ENCODE data around the gene CYP4F2.
"Not testable (repeated sequence)": the region's sequence is repeated elsewhere in the genome, so short reads cannot be mapped to it uniquely, and the experiment has no call there.

The CYP4F2 gene

DNA sequence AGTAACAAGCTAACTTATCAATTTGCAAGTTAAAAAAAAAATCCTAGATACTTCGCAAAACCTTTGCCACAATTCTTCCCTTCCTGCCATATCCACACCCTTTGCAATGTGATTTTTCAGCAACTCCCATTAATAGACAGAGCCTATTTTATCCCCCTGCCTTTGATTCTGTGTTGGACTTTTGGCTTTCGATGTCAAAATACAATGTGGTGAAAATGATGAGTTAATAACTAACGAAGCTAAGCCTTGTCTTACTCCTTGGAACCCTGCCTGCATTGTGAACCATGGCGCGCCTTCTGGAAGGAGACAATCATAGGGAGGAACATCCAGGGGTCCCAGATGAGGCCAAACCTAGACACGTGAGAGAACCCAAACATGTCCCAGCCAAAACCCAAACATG lies 6.4 kb downstream of the CYP4F2 start:
- Histone ChIP-seq H3K27me3 (ENCODE audit: control insufficient read depth in 2 of 2, insufficient read depth in 2 of 2, low read length in 2 of 2) (no peaks in the 10 kb centered on the region), H3K27ac (ENCODE audit: low read depth in 2 of 2, low read length in 2 of 2) (no peak overlapping the region), H3K9me3 (ENCODE audit: control insufficient read depth in 2 of 2, low read length in 2 of 2) (no peaks in the 10 kb centered on the region), H3K4me3 (ENCODE audit: low read length in 2 of 2) (no peak overlapping the region), H3K9ac (ENCODE audit: low read depth in 1 of 2, low read length in 2 of 2) (no peak overlapping the region), H3K4me1 (ENCODE audit: control insufficient read depth in 2 of 2, insufficient read depth in 2 of 2, low read length in 2 of 2) (peaks cover 14% of the 10 kb centered on the region in 2 donors), H3K36me3 (ENCODE audit: control insufficient read depth in 2 of 2, insufficient read depth in 2 of 2, low read length in 2 of 2) (no peaks in the 10 kb centered on the region)

DNA sequence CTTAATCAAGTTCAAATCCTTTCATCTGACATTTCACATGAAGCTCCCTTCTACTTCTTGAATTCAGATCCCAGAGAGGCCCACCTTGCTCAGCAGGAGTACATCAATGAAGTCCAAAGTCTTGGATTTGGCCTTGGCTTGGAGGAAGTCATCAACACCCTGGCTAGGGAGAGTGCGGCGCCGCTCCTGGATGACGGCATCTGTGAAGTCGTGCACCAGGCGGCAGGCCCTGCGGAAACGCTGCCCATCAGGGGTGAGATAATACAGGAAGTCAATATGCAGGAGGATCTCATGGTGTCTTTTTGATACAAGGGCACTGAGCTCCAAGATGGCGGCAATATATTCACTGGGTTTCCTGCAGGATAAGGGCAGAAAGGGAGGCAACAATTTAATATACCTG lies 8.5 kb downstream of the CYP4F2 start:
- not testable (repeated sequence) for H3K9me3 ChIP-seq (ENCODE audit: control insufficient read depth in 2 of 2, low read length in 2 of 2); H3K9ac ChIP-seq (ENCODE audit: low read depth in 1 of 2, low read length in 2 of 2); H3K27ac ChIP-seq (ENCODE audit: low read depth in 2 of 2, low read length in 2 of 2); H3K27me3 ChIP-seq (ENCODE audit: control insufficient read depth in 2 of 2, insufficient read depth in 2 of 2, low read length in 2 of 2); H3K4me3 ChIP-seq (ENCODE audit: low read length in 2 of 2); H3K36me3 ChIP-seq (ENCODE audit: control insufficient read depth in 2 of 2, insufficient read depth in 2 of 2, low read length in 2 of 2)
- H3K4me1 ChIP-seq (ENCODE audit: control insufficient read depth in 2 of 2, insufficient read depth in 2 of 2, low read length in 2 of 2) = peaks cover 14% of the 10 kb centered on the region in 2 donors

DNA sequence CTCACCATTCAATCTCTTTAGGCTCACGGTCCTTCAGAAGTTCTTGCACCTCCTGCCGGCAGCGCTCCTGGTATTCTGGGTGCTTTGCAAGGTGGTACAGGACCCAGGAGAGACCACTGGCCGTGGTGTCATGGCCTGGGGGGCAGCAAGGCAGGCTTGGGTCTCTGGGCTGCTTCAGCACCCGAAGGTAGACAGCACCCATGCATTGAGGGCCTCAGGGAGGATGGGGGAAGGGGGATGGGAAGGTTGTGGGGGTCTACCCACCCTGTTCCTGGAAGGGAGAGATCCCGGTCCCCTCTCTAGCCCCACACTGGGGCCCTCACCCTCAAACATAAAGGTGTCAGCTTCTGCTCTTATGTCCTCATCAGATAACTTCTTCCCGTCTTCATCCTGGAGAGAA lies 12.0 kb downstream of the CYP4F2 start:
- Histone ChIP-seq H3K36me3 (ENCODE audit: control insufficient read depth in 2 of 2, insufficient read depth in 2 of 2, low read length in 2 of 2) (no peaks in the 10 kb centered on the region), H3K4me1 (ENCODE audit: control insufficient read depth in 2 of 2, insufficient read depth in 2 of 2, low read length in 2 of 2) (no peaks in the 10 kb centered on the region), H3K27ac (ENCODE audit: low read depth in 2 of 2, low read length in 2 of 2) (no peak overlapping the region)

DNA sequence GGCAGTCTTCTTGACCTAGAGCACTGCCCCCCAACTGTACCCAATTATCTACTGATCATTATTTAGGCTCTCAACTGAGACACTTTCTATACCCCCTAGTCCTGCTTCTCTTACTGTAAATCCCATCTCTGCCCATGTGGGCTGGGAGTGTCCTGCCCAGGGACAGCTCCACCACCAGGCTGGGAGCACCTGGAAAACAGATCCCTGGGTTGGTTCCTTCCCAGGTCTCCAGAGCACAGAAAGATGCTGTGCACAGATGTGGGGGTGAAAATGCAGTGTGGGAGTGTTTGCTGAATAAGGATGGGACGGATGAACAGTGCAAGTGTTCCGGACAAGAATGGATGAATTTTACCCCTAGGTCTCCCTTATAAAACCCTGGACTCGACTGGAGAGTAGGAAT lies 12.7 kb downstream of the CYP4F2 start:
- no peaks in the 10 kb centered on the region for H3K9me3 ChIP-seq (ENCODE audit: control insufficient read depth in 2 of 2, low read length in 2 of 2)
- H3K4me3 ChIP-seq (ENCODE audit: low read length in 2 of 2) = no peak overlapping the region
- H3K4me1 ChIP-seq (ENCODE audit: control insufficient read depth in 2 of 2, insufficient read depth in 2 of 2, low read length in 2 of 2) = no peaks in the 10 kb centered on the region
- H3K27ac ChIP-seq (ENCODE audit: low read depth in 2 of 2, low read length in 2 of 2) = no peak overlapping the region
- H3K27me3 ChIP-seq (ENCODE audit: control insufficient read depth in 2 of 2, insufficient read depth in 2 of 2, low read length in 2 of 2) = no peaks in the 10 kb centered on the region
- no peaks in the 10 kb centered on the region for H3K36me3 ChIP-seq (ENCODE audit: control insufficient read depth in 2 of 2, insufficient read depth in 2 of 2, low read length in 2 of 2)
- no peak overlapping the region for H3K9ac ChIP-seq (ENCODE audit: low read depth in 1 of 2, low read length in 2 of 2)

More for the DNA sequence above, 12.0 kb downstream of the CYP4F2 start:
- Histone ChIP-seq H3K9me3 (ENCODE audit: control insufficient read depth in 2 of 2, low read length in 2 of 2) (no peaks in the 10 kb centered on the region), H3K4me3 (ENCODE audit: low read length in 2 of 2) (no peak overlapping the region), H3K9ac (ENCODE audit: low read depth in 1 of 2, low read length in 2 of 2) (no peak overlapping the region), H3K27me3 (ENCODE audit: control insufficient read depth in 2 of 2, insufficient read depth in 2 of 2, low read length in 2 of 2) (no peaks in the 10 kb centered on the region)

DNA sequence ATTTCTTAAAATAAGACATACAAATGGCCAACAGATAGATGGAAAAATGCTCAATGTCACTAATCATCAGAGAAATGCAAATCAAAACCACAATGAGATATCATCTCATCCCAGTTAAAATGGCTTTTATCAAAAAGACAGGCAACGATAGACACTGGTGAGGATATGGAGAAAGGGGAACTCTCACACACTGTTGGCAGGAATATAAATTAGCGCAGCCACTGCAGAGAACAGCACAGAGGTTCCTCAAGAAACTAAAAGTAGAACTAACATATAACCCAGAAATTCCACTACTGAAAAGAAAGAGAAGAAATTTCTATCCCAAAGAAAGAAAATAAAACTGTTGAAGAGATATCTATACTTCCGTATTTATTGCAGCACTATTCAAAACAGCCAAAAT lies 14.5 kb downstream of the CYP4F2 start:
- H3K36me3 ChIP-seq (ENCODE audit: control insufficient read depth in 2 of 2, insufficient read depth in 2 of 2, low read length in 2 of 2) = not testable (repeated sequence)

DNA sequence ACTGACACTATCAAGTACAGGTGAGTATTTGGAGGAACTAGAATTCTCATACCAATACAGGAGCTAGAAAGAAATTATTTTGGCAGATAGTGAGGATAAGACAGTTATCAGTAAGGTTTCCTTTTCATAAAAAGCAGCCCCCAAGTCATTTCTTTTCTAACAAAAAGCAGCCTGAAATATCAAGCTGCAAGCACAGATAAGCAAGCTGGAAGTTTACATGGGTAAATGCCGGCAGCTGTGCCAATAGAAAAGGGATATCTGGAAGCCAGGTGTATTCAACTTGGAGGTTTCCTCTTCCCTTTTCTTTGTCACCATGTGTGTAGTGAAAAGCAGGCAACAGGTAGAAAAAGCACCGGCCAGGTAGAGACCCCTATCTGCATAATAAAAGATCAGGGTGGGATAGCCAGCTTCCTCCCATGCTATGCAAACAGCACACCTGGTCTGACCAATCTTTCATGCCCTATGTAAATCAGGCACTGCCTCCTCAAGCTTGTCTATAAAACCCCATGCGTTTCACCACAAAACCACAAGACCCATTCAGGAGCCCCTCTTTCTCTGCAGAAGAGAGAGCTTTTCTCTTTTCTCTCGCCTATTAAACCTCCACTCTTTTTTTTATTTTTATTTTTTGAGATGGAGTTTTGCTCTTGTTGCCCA lies 22.9 kb downstream of the CYP4F2 start:
- H3K27me3 ChIP-seq (ENCODE audit: control insufficient read depth in 2 of 2, insufficient read depth in 2 of 2, low read length in 2 of 2) = peaks cover 0 to 5% of the 10 kb centered on the region in 2 donors

More for the DNA sequence above, 14.5 kb downstream of the CYP4F2 start:
- H3K9ac ChIP-seq (ENCODE audit: low read depth in 1 of 2, low read length in 2 of 2); H3K9me3 ChIP-seq (ENCODE audit: control insufficient read depth in 2 of 2, low read length in 2 of 2); H3K4me1 ChIP-seq (ENCODE audit: control insufficient read depth in 2 of 2, insufficient read depth in 2 of 2, low read length in 2 of 2); H3K4me3 ChIP-seq (ENCODE audit: low read length in 2 of 2); H3K27ac ChIP-seq (ENCODE audit: low read depth in 2 of 2, low read length in 2 of 2); H3K27me3 ChIP-seq (ENCODE audit: control insufficient read depth in 2 of 2, insufficient read depth in 2 of 2, low read length in 2 of 2): not testable (repeated sequence)

DNA sequence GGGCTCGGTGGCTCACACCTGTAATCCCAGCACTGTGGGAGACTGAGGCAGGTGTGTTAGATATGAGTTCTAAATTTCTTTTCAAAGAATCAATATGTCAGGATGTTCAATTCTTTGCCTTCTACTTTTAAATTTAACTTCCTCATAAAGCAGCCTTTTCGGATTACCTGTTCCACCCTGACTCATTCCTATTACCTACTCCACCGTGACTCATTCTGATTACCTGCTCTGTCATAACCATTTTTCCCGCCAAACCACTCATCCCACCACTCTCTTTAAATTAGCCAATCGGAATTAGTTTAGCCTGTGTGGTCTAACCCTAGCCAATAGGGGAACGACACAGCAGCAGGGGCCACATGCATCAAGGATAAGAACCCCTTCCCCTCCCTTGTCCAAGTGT lies 24.1 kb downstream of the CYP4F2 start:
- H3K9ac ChIP-seq (ENCODE audit: low read depth in 1 of 2, low read length in 2 of 2); H3K27ac ChIP-seq (ENCODE audit: low read depth in 2 of 2, low read length in 2 of 2); H3K27me3 ChIP-seq (ENCODE audit: control insufficient read depth in 2 of 2, insufficient read depth in 2 of 2, low read length in 2 of 2); H3K4me1 ChIP-seq (ENCODE audit: control insufficient read depth in 2 of 2, insufficient read depth in 2 of 2, low read length in 2 of 2); H3K4me3 ChIP-seq (ENCODE audit: low read length in 2 of 2); H3K9me3 ChIP-seq (ENCODE audit: control insufficient read depth in 2 of 2, low read length in 2 of 2); H3K36me3 ChIP-seq (ENCODE audit: control insufficient read depth in 2 of 2, insufficient read depth in 2 of 2, low read length in 2 of 2): not testable (repeated sequence)

More for the DNA sequence above, 22.9 kb downstream of the CYP4F2 start:
- Histone ChIP-seq H3K36me3 (ENCODE audit: control insufficient read depth in 2 of 2, insufficient read depth in 2 of 2, low read length in 2 of 2) (no peaks in the 10 kb centered on the region), H3K4me1 (ENCODE audit: control insufficient read depth in 2 of 2, insufficient read depth in 2 of 2, low read length in 2 of 2) (no peaks in the 10 kb centered on the region), H3K27ac (ENCODE audit: low read depth in 2 of 2, low read length in 2 of 2) (no peak overlapping the region), H3K9ac (ENCODE audit: low read depth in 1 of 2, low read length in 2 of 2) (no peak overlapping the region), H3K9me3 (ENCODE audit: control insufficient read depth in 2 of 2, low read length in 2 of 2) (no peaks in the 10 kb centered on the region), H3K4me3 (ENCODE audit: low read length in 2 of 2) (no peak overlapping the region)

DNA sequence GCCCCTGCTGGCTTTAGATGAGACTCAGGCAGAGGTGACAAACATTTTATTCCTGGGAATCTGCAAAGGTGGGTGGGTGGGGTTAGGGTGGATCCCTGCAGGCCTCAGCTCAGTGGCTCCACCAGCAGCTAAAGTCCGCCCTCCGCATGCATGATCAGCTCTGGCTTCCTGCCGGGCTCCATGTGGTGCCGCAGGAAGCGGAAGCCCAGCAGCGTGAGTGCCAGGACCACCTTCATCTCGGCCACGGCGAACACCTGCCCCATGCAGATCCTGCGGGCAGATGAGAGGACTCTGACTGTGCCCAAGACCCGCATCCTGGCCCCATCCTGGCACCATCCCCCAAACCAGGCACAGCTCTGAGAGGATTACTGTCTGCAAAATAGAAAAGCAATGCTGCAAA lies 26.3 kb downstream of the CYP4F2 start:
- peaks cover 0 to 7% of the 10 kb centered on the region in 2 donors for H3K4me1 ChIP-seq (ENCODE audit: control insufficient read depth in 2 of 2, insufficient read depth in 2 of 2, low read length in 2 of 2)
- peaks cover 0 to 2% of the 10 kb centered on the region in 2 donors for H3K27me3 ChIP-seq (ENCODE audit: control insufficient read depth in 2 of 2, insufficient read depth in 2 of 2, low read length in 2 of 2)
- no peak overlapping the region for H3K9ac ChIP-seq (ENCODE audit: low read depth in 1 of 2, low read length in 2 of 2)
- H3K36me3 ChIP-seq (ENCODE audit: control insufficient read depth in 2 of 2, insufficient read depth in 2 of 2, low read length in 2 of 2) = no peaks in the 10 kb centered on the region
- H3K9me3 ChIP-seq (ENCODE audit: control insufficient read depth in 2 of 2, low read length in 2 of 2) = no peaks in the 10 kb centered on the region
- no peak overlapping the region for H3K27ac ChIP-seq (ENCODE audit: low read depth in 2 of 2, low read length in 2 of 2)
- no peak overlapping the region for H3K4me3 ChIP-seq (ENCODE audit: low read length in 2 of 2)

DNA sequence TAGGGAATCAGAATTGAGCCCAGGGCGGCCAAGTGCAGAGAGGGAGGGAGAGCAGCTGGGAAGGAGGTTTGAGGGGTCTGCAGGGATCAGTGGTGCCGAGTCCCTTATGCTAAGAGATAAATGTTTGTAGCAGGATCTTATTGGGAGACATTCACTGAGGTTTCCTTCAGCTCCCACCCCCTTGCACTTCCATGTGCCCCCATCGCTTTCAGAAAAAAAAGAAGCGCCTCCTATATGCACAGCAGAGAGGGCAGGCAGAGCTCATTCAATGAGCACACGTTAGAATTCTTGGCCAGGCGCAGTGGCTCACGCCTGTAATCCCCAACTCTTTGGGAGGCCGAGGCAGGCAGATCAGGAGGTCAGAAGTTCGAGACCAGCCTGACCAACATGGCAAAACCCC lies 28.0 kb downstream of the CYP4F2 start:
- no peaks in the 10 kb centered on the region for H3K27me3 ChIP-seq (ENCODE audit: control insufficient read depth in 2 of 2, insufficient read depth in 2 of 2, low read length in 2 of 2)
- no peak overlapping the region for H3K9ac ChIP-seq (ENCODE audit: low read depth in 1 of 2, low read length in 2 of 2)
- H3K4me3 ChIP-seq (ENCODE audit: low read length in 2 of 2) = no peak overlapping the region
- no peak overlapping the region for H3K27ac ChIP-seq (ENCODE audit: low read depth in 2 of 2, low read length in 2 of 2)
- peaks cover 0 to 7% of the 10 kb centered on the region in 2 donors for H3K4me1 ChIP-seq (ENCODE audit: control insufficient read depth in 2 of 2, insufficient read depth in 2 of 2, low read length in 2 of 2)
- H3K9me3 ChIP-seq (ENCODE audit: control insufficient read depth in 2 of 2, low read length in 2 of 2) = no peaks in the 10 kb centered on the region
- H3K36me3 ChIP-seq (ENCODE audit: control insufficient read depth in 2 of 2, insufficient read depth in 2 of 2, low read length in 2 of 2) = no peaks in the 10 kb centered on the region

DNA sequence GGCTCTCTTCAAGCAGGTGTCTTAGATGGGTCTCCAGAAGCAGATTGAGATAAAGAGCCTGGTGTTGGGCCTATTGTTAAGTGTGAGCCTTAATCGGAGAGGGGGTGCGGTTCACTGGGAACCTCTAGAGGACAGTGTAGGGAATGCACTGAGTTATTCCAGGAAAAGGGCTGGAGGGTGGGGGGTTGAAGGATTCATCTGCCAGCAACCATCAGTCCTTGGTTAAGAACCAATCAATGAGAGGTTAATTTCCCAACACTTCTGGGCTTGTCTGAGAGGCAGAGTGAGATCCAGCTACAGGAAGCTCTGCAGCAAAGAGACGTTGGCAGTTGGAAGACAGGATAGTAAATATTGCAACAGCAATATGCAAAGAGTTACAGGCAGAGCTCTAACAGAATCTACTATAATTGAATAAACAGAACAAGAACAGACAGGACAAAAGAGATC lies 28.7 kb downstream of the CYP4F2 start:
- H3K4me3 ChIP-seq (ENCODE audit: low read length in 2 of 2) = no peak overlapping the region
- no peaks in the 10 kb centered on the region for H3K9me3 ChIP-seq (ENCODE audit: control insufficient read depth in 2 of 2, low read length in 2 of 2)
- H3K27ac ChIP-seq (ENCODE audit: low read depth in 2 of 2, low read length in 2 of 2) = no peak overlapping the region
- no peaks in the 10 kb centered on the region for H3K27me3 ChIP-seq (ENCODE audit: control insufficient read depth in 2 of 2, insufficient read depth in 2 of 2, low read length in 2 of 2)
- H3K9ac ChIP-seq (ENCODE audit: low read depth in 1 of 2, low read length in 2 of 2) = no peak overlapping the region
- peaks cover 0 to 7% of the 10 kb centered on the region in 2 donors for H3K4me1 ChIP-seq (ENCODE audit: control insufficient read depth in 2 of 2, insufficient read depth in 2 of 2, low read length in 2 of 2)
- H3K36me3 ChIP-seq (ENCODE audit: control insufficient read depth in 2 of 2, insufficient read depth in 2 of 2, low read length in 2 of 2) = no peaks in the 10 kb centered on the region

DNA sequence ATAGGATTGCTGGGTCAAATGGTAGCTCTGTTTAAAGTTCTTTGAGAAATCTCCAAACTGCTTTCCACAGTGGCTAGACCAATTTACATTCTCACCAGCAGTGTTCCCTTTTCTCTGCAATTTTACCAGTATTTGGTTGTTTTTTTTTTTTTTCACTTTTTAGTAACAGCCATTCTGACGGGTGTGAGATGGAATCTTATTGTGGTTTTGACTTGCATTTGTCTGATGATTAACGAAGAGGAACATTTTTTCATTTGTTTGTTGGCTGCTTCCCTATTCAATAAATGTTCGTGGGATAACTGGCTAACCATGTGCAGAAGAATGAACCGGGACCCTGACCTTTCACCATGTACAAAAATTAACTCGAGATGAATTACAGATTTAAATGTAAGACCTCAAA lies 31.2 kb downstream of the CYP4F2 start:
- Histone ChIP-seq H3K4me3 (ENCODE audit: low read length in 2 of 2) (no peak overlapping the region), H3K27ac (ENCODE audit: low read depth in 2 of 2, low read length in 2 of 2) (no peak overlapping the region), H3K9me3 (ENCODE audit: control insufficient read depth in 2 of 2, low read length in 2 of 2) (no peaks in the 10 kb centered on the region), H3K36me3 (ENCODE audit: control insufficient read depth in 2 of 2, insufficient read depth in 2 of 2, low read length in 2 of 2) (no peaks in the 10 kb centered on the region), H3K27me3 (ENCODE audit: control insufficient read depth in 2 of 2, insufficient read depth in 2 of 2, low read length in 2 of 2) (no peaks in the 10 kb centered on the region), H3K4me1 (ENCODE audit: control insufficient read depth in 2 of 2, insufficient read depth in 2 of 2, low read length in 2 of 2) (peaks cover 0 to 7% of the 10 kb centered on the region in 2 donors), H3K9ac (ENCODE audit: low read depth in 1 of 2, low read length in 2 of 2) (no peak overlapping the region)

All from mucosa of rectum (tissue), 2 donors.